CD4-positive, alpha-beta T cell treated with Interleukin-12 subunit alpha and Interleukin-12 subunit beta, for 1 hour (primary cell): ENCODE results near the gene NPEPL1.
"Not testable (repeated sequence)": the region's sequence is repeated elsewhere in the genome, so short reads cannot be mapped to it uniquely, and the experiment has no call there.

ENCODE experiments used
- DNase-seq: peaks from one replicate; pipeline ENCODE4 v3.0.0-alpha.2; 2020

Gene NPEPL1

DNA sequence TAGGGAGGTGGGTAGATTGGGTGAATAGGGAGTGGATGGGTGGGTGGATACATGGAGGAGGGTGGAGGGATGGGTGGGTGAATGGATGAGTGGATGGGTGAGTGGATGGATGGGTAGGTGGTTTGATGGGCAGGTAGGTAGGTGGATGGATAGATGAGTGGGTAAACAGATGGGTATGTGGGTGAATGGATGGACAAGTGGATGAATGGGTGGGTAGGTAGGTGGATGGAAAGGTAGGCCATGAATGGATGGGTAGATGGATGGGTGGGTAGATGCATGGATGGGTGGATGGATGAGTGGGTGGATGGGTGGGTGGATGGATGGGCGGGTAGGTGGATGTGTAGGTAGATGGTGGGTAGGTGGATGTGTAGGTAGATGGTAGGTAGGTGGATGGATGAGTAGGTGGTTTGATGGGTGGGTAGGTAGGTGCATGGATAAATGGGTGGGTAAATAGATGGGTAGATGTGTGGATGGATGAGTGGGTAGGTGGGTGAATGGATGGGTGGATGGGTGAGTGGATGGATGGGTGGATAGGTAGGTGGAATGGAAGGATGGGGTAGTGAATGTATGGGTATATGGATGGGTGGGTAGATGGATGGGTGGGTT, 51.4 kb downstream of the NPEPL1 start:
- DNase-seq: no peak

DNA sequence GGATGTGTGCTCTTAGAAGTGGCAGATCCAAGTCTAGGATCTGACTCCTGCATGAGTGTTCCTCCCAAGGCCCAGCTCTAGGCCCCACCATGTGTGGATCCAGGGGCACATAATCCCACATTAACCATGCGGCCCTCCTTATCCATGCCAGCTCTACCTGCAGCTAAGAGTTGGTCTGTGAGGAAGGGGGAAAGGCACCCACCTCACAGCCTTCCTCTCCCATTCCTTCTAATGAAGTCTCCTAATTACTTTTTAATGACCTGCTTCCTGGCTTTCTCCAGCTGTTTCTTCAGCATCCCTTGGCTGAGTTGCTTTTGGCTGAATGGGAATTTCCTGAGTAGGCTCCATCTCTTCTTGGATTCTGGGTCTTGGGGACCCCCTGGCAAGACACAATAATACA, 52.2 kb downstream of the NPEPL1 start:
- DNase-seq: no peak

DNA sequence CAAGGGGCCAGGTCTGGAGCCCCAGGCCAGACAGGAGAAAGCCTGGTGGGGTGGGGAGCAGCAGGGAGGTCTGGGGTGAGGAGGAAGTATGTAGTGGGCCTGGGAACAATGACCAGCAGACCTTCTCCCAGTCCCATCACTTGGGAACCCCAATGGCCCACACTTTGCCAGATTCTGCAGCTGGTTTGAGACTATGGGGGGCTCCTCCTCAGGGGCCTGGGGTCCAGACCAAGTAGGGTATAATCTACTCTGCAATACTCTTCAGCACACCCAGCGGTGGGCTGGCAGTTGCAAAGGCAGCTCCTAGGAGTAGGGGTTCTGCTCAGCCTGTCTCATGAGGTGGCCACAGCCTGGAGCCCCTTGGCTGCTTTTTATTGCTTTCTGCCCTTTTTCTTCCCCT, 52.8 kb downstream of the NPEPL1 start:
- no peak for DNase-seq

DNA sequence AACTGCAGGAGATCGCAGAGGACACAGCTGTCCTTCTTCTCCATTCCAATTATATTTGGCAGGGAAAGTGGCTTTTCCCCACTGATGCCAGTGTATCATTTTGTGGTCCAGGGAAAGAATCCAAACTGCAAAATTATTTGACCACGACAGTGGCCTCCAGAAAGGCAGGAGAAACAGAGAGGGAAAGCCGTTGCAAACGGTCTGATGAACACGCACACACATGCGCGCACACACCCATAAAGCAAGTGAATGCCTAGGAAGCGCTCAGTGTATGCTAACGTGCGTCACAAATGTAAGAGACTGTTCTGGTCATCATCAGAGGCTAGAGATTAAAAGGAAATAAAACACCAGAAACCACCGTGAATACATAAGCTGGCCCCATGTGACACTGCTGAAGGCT, 54.0 kb downstream of the NPEPL1 start:
- DNase-seq: no peak

DNA sequence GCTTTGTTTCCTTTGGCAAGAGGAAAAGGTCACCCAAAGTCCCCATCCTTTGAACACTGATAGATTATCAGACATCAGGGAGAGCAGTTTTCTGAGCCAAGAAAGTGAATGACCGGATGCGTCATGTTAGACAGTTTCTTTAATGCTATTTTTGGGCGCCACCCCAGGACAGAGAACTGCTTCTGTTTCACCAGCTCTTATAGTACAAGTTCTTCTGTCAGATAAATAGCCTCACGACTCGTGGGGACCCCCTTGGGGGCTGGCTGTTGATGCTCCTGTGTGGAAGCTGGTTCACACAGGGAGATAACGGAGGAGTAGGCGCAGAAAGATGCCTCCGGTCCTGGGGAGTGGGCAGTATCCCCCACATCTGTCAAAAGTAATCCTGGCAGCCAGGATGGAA, 54.6 kb downstream of the NPEPL1 start:
- no peak for DNase-seq

DNA sequence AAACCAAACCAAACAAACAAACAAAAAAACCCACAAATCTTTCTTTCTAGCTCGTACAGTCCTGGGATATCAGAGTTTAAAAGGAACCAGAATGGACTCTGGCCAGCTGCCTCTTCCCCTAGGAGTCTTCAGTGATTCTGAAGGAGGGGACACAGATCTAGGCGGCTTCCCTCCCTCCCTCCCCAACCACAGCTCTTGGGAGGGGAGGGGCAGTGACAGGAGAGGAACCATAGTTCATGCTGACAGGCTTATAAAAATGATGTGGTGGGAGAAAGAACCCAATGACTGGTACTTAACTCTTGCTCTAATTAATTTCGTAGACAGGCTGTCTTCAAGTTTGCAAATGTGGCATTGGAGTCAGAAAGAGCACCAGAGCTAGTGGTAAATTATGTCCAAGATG, 56.0 kb downstream of the NPEPL1 start:
- no peak for DNase-seq

DNA sequence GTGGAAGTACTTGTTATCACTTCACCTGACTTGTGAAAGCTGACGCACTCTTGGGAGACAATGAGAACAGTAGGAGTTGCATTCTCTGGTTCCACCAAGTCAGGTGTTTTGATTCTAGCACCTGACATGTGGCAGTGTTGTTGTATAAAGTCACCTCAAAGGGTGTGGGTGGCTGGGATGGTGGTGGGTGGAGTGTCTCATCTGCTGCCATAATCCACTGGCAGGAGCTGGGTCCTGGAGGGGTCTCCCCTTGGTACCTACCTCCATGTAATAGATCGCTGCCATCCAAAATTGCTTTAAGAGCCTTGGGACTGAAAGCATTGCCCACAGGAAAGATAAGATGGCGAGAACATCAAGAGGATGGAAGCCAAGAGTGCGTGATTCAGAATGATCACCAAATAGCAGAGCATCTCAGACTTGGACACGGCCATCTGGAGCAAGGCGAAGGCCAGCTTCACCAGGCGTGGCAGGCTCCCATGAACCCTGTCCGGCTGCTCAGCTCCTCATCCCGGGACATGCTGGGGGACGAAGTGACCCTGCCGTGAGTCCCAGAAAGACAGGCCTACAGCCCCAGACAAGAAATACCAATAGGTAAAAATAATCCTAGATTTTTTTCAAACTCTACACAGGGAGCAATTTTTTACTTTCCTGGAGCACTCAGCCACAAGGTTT, 56.6 kb downstream of the NPEPL1 start:
- DNase-seq: no peak

DNA sequence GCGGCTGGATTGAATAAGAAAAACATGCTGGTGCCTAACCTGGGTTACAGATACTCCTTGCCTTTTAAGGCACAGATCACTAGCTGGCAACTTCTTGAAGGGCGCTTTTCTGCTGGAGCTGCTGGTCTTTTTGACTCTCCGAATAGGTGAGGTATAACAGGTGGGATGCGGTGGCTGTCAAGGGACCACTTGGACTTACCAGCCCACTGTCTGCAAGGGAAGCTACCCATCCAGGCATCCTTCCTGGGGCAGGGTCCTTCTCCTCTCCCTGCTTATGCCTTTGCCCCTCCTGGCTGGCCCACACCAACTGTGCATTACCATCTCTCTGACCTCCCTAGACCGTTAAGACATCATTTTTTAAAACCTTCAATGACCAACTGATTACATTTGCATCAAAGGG, 57.4 kb downstream of the NPEPL1 start:
- DNase-seq: no peak

DNA sequence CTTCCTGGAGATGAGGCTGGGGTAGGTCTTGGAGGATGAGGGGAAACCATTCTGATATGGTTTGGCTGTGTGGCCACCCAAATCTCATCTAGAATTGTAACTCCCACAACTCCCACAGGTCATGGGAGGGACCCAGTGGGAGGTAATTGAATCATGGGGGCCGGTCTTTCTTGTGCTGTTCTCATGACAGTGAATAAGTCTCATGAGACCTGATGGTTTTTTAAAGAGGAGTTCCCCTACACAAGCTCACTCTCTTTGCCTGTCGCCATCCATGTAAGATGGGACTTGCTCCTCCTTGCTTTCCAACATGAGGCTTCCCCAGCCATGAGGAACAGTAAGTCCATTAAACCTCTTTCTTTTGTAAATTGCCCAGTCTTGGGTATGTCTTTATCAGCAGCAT, 58.1 kb downstream of the NPEPL1 start:
- not testable (repeated sequence) for DNase-seq

DNA sequence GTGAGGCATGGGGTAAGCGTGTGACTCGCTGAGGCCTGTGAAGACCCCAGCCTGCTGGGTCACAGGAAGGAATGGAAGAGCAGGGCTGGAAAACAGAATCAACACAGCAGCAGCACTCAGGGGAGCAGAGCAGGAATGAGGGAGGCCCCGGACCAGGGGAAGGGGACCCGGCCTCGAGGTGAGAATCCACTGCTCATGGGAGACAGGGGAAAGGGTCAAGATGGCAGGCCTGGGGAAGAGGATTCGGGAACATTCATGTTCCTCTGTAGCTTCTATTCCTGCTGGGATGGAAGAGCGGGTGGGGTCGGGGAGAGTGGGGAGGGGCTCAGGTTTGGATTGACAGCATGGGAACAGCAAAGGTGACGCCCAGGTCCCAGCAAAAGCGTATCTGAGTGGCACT, 59.4 kb downstream of the NPEPL1 start:
- DNase-seq: no peak

DNA sequence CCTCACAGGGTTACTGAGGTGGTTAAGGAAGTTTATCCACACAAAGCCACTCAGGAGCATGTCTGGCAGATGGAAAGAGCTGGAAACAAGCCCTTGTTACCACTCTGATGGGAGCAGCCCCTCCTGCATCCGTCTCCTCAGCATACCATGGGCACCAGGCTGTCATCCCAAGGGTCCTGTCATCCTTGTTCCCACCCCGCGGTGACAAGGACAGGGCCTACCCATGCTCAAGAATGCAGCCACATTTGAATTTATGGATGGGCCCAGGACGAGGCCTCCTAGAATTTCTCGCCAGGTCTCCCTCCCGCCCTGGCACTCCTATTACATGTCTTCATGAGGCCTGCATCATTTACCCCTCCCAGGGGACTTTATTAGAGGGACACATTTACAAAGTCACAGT, 60.0 kb downstream of the NPEPL1 start:
- no peak for DNase-seq

DNA sequence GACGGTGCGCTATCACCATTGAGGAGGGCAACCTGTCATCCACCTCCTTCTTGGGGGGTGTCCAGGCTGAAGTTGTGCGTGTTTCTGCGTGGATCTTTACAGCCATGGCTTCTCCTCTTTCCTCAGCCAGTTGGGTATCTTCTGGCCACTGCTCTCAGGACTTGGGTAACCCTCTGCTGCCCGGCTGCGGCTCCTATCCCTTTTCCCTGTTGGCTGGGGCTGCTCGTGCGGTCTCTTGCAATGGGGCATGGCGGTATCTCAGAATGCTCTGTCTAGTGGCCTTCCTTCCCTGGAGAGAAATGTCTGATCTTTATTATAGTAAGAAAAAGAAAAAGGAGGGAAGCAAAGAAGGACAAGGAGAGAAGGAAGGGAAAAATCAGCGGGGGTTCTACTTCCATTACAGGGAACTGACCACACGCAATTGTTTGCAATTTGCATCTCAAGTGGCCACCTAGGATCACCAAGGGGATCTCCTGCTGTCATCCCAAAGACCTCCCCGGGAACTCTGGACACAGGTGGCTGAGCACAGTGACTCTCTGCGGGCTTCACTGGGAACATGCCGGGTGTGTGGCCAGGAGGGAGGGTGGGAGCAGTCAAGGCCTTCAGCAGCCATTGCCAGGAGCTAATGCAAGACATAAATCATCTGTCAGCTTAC, 60.8 kb downstream of the NPEPL1 start:
- no peak for DNase-seq

DNA sequence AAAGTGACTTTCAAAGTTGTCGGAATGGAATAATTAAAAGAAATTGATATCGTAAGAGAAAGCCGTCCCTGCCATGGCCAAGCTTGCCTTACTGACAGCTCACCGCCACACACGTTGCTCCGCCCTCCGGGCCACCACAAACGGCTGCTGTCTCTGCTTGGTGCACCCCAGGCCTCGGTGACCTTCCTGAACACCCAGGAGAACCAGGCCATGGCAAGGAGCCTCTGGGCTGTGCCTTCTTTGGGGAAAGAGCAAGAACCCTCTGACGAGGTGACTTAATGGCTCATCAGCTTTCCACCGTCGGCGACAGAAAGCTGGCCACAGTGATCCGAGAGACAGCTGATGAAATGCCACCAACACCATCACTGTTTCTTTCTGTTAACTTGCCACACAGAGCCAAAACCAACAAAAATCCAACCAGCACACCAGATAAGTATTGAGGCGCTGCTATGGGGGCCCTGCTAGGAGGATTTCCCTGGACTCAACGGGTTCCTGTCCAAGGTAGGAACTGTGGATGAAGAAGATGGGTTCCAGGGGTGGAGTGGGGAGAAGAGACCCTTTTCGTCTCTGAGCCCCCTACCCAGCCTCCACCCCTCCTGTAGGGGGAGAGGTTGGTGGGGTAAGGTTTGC, 61.4 kb downstream of the NPEPL1 start:
- no peak for DNase-seq

DNA sequence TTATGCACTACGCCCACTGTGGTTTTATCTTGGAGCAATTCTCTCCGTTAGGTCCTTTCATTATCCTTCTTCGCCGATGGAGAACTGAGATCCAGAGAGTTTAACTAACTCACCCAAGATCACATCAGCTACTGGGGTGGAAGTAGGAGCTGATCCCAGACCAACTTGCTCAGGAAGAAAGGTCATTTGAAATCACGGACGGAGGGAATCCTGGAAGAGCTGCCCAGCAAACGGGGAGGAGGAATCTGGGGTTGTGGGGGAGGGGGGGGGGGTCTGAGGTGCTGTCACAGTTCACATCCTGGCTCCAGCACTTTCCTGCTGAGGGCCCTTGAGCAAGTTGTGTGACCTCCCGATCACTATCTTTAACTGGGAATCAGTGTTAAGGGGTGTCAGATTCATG, 62.0 kb downstream of the NPEPL1 start:
- no peak for DNase-seq

DNA sequence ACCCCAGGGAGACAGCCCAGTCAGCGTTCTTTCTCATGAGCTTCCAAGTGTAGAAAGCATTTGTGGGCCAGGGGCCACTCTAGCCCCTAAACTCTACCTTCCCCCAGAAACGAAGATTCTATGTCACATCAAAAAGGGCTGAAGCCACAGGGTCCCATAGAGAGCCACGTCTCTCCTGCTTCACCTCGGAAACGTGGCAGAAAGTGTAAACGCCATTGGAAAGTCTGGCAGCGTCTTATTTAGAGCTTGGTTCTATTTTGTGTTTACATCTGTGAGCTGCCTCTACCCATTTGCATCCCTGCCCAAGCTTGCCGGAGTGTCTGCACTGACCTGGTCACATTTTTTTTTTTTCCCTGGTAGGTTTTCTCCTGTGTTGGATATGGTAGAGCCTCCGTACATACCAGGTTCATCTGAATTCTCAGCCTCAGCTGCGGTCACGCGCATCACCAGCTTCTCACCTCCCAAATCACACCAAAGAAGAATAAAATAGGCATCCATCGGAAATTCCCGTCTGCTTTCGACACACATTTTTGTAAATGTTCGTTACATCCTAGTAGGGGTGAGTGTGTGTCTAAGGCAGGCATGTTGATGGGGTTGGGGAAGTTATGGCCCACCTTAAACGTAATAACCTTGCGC, 62.6 kb downstream of the NPEPL1 start:
- DNase-seq: no peak

DNA sequence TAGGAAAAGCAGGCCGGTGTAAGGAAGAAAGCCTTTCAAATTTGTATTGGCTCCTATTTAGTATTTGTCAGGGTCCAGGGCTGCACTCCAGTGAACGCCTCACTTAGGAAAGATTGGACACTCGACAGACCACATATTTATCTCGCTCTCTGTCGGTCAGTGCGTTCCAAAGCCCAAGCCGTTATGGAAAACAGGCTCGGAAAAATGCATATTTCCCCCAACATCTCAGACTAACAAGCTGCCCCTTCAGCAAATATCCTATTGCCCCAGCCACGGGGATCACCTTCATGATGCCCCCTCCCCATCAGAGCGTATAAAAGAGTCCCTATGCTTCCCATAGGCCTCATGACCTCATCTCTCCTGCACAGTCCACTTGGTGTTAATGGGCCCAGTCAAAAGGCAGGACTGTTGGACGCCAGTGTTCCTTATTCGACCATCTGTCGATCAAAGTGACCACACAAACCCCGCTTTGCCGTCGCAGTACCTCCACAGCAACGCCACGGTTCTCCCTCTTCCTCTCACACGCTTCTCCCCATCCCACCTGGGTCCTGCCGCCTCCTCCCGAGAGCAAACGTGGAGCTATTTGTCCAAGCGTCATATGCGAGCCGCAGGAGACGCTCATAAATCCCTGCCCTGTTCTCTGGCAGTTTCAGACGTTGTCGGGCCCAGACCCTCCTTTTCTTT, 63.3 kb downstream of the NPEPL1 start:
- DNase-seq: no peak

DNA sequence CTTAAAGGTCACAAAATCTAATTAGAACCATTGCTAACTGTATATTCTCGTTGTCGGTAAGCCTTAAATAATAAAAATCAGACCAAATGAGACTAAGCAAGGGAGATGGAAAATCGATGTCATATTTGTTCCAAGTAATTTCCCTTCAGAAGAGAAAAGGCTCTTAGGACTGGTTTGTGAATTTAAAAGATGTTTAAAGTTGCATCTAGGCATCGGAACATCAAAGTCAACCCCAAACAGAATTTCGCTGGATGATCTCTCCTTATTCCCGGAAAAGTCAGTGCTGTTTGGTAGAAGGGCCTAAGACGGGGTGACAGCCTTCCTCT, 63.8 kb downstream of the NPEPL1 start:
- DNase-seq: no peak

DNA sequence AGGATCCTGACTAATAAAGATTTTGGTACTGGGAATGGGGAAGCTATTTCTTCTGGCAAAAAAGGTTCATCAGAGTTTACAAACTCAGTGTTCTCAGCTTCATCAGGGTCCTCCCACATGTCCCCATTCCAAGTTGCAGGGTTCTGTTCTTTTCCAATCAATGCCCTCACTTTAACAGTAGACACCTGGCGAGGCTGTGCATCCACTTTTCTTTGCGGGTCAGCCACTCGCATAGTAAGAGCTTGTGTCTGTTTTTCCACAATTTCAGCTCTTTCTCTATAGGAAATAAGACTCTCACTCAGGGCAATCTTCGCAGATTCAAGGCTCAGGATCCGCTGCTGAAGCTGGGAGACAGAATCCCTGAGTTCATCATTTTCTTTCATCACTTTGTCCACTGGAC, 65.0 kb downstream of the NPEPL1 start:
- not testable (repeated sequence) for DNase-seq

DNA sequence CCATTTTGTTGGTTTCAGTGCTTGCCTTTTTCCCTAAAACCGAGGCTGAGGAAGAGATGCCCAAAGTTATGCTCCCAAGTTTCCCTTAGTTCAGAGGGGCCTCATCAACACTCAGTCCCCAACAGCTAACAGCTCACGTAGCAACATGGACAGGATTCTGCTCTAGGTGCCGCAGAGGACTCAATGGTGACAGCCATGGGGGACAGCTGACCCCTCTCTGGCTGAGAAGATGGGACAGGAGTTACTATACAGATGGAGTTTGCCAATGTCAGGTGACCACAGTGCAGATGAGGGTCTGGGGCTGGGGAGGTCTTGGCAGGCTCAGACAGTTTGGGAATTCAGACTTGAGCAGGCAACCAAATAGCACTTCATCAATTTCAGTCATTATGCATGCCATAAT, 67.3 kb downstream of the NPEPL1 start:
- no peak for DNase-seq

DNA sequence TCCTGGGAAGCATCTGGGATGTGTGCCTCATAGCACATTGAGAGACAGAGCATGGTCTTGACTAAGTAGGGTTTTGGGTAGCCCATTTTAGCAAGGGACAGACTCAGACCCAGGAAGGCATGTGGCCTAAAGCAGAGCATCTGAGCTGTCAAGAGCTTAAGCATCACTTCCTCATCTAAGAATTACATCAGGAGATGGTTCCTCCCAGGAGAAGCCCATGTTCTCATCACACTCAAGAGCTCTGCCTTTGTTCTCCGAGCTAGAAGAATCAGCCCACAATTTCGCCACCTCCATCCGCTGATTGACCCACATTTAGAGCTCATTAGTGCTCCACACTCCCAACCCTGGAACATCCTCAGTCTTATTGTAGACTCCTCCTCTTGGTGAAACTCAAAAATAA, 68.3 kb downstream of the NPEPL1 start:
- no peak for DNase-seq

DNA sequence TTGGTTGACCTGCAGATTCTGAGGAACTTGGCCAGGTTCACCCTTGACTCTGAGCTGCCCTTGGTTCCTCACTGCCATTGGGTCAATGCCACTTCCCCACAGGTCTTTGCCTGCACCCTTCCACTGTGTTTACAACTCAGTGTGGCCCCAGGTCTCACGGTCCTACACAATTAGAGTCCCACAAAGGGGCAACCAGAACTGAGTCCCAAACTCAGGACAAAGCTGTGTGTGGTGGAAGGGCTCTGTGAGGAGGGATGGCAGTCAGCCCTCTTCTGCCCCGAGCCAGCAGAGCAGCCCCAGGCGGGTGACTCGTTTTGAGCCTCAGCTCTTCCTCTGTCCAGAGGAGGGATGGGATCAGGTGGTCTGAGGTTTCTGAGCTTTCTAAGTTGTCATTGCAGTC, 69.5 kb downstream of the NPEPL1 start:
- DNase-seq: no peak

DNA sequence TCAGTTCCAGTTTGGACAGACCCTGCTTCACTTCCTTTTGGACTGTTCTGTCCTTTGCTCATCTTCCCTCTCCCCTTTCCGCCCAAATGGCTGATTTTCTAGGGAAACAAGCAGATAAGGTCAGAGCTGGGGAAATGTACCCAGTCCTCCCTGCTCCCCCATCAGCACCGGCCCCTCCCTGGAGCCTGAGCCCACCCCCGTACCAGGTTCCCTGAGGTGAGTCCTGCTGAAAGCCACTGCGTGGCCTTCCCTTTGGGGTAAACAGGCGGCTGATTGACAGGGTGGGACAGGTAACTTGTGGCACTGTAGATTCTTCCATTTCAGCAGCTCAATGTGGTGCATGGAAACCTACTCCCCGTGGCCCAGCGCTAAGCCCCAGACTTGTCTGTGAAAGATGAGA, 70.5 kb downstream of the NPEPL1 start:
- no peak for DNase-seq
